Measurements from ENCODE around the gene PRKCH. TPM values are rescaled to one million over a fixed set of nuclear protein-coding genes. Genes with fewer than 3 reads are reported as not detected.
"Not testable (repeated sequence)": the region's sequence is repeated elsewhere in the genome, so short reads cannot be mapped to it uniquely, and the experiment has no call there.

Gene PRKCH
- total RNA-seq, 3 donors from 2014 or later = 109 to 141 (median 134) TPM

DNA sequence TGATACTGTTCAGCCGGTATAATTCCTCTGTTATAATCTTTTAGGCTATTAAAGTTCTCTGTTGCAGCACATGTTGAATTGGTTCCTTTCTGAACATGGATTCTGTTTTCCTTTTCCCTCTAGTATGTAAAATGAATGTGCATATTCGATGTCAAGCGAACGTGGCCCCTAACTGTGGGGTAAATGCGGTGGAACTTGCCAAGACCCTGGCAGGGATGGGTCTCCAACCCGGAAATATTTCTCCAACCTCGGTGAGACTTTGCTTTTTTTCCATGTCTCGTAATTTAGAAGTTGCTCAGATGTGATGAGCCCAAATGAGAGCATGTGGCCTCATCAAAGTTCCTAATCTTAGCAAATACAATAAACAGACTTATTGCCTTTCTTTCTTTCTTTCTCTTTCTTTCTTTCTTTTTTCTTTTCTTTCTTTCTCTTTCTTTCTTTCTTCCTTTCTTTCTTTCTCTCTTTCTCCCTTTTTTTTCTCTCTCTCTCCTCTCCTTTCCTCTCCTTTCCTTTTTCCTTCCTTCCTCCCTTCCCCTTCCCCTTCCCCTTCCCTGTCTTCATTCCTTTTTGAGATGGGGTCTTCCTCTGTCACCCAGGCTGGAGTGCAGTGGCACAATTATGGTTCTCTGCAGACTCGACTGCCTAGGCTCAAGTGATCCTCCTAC is 131.9 kb downstream of the PRKCH start:
- peaks cover 93% of the 10 kb centered on the region for H3K4me1 Mint-ChIP-seq (ENCODE audit: low read depth)
- H3K27me3 Mint-ChIP-seq (ENCODE audit: low read depth) = no peaks in the 10 kb centered on the region
- peak overlapping the region; percentile 61 for H3K4me3 Mint-ChIP-seq
- no peaks in the 10 kb centered on the region for H3K9me3 Mint-ChIP-seq
- peaks cover 66% of the 10 kb centered on the region for H3K36me3 Mint-ChIP-seq (ENCODE audit: insufficient read depth)
- DNase-seq (no peak), ATAC-seq (no peak)

DNA sequence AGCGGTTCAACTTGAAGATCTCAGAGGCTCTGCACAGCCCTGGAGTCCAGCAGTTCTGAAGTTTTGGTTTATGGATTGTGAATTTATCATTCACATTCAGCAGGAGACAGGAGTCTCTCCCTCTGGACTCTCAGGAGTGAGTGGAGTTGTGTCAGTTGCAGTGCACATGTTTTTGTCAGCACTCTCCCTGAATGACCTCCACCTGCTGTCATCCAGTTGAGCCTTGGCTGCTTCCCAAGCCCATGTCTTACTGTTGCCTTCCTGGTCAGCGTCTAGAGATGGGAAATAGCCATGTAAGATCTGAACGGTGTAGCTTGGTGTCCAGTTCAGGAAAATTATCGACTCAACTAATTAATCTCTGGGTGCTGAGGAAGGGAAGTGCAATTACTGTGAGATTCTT is 133.2 kb downstream of the PRKCH start:
- DNase-seq (no peak), ATAC-seq (no peak)
- H3K36me3 Mint-ChIP-seq (ENCODE audit: insufficient read depth) = peaks cover 69% of the 10 kb centered on the region
- H3K9me3 Mint-ChIP-seq = no peaks in the 10 kb centered on the region
- H3K4me3 Mint-ChIP-seq = no peak overlapping the region
- H3K4me1 Mint-ChIP-seq (ENCODE audit: low read depth) = peaks cover 89% of the 10 kb centered on the region
- H3K27me3 Mint-ChIP-seq (ENCODE audit: low read depth) = no peaks in the 10 kb centered on the region

DNA sequence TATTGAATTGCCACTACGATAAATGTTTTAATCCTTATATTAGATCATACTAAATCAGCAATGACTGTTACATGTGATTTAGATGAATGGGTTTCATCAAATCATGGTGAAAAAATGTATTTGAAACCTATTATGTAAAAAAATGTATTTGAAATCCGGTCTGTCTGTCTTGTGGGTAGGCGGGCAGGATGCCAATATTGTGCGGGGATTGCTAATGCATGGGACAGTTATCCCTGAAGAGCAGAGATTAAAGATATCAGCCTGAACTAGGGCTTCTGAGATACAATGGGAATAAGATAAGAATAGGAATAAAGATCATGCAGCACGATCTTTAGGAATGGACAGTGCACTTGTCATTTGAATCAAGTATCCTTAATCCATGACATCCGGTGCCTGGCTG is 134.0 kb downstream of the PRKCH start:
- no peak overlapping the region for H3K4me3 Mint-ChIP-seq
- H3K9me3 Mint-ChIP-seq = peaks cover 3% of the 10 kb centered on the region

DNA sequence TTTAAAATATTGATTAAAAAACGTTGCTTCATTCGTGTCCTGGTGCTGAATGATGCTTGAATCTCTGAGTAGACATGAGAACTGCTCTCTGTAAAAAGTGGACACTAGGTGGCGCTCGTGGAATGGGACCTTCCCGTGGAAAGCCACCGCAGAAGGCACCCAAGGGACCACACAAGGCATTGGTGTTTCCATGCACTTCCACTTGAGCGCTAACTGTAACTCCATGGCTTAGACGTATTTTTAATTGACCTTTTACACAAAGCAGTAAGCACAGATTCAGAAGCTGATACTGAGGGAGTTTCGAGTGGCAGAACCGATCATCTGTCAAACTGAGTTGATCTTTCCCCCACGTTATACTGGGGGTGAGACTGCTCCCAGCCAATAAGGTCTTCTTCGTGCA is 135.3 kb downstream of the PRKCH start:
- no peaks in the 10 kb centered on the region for H3K27me3 Mint-ChIP-seq (ENCODE audit: low read depth)
- peaks cover 59% of the 10 kb centered on the region for H3K36me3 Mint-ChIP-seq (ENCODE audit: insufficient read depth)
- peaks cover 82% of the 10 kb centered on the region for H3K4me1 Mint-ChIP-seq (ENCODE audit: low read depth)
- ATAC-seq (peak; percentile 48 to 60), DNase-seq (peak; percentile 87)
- H3K4me3 Mint-ChIP-seq = no peak overlapping the region
- H3K9me3 Mint-ChIP-seq = peaks cover 3% of the 10 kb centered on the region

More for the DNA sequence above, 134.0 kb downstream of the PRKCH start:
- H3K4me1 Mint-ChIP-seq (ENCODE audit: low read depth) = peaks cover 83% of the 10 kb centered on the region
- ATAC-seq (no peak), DNase-seq (no peak)
- H3K27me3 Mint-ChIP-seq (ENCODE audit: low read depth) = no peaks in the 10 kb centered on the region
- H3K36me3 Mint-ChIP-seq (ENCODE audit: insufficient read depth) = peaks cover 66% of the 10 kb centered on the region

DNA sequence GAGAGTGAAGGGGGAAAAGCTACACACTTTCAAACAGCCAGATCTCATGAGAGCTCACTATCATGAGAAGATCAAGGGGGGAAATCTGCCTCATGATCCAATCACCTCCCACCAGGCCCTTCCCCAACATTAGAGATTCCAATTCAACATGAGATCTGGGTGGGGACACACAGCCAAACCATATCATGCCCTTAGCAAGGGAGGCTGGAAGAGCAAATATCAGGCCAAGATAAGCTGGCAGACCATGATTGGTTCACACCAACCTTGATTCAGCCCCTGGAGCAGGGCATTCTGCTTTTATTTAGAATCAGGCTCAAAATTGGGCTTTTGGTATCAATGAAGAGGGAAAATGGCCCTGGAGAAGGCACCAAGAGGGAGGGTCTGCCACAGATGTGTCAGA is 137.4 kb downstream of the PRKCH start:
- peaks cover 3% of the 10 kb centered on the region for H3K9me3 Mint-ChIP-seq
- no peak for ATAC-seq
- no peaks in the 10 kb centered on the region for H3K27me3 Mint-ChIP-seq (ENCODE audit: low read depth)
- H3K4me3 Mint-ChIP-seq = no peak overlapping the region
- DNase-seq = no peak
- H3K4me1 Mint-ChIP-seq (ENCODE audit: low read depth) = peaks cover 78% of the 10 kb centered on the region
- peaks cover 63% of the 10 kb centered on the region for H3K36me3 Mint-ChIP-seq (ENCODE audit: insufficient read depth)

DNA sequence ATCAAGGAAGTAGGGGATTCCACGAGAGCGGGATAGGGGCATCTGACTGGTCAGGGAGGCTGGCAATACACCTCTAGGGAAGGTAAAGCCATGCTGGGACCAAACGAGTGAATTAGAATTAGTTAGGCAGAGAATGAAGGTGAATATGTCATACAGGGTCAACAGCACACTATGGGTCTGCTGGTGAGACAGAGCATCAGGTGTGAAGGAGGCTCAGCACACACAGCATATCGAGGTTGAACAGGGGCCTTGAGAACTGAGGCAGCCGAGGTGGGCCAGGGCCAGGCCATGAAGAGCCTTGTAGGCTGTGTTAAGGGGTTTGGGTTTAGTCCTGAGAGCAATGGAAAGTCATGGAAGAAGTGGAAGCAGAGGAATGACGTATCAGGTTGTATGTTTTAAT is 137.8 kb downstream of the PRKCH start:
- Mint-ChIP-seq H3K4me1 (ENCODE audit: low read depth) (peaks cover 76% of the 10 kb centered on the region), H3K36me3 (ENCODE audit: insufficient read depth) (peaks cover 67% of the 10 kb centered on the region), H3K9me3 (peaks cover 3% of the 10 kb centered on the region), H3K27me3 (ENCODE audit: low read depth) (no peaks in the 10 kb centered on the region), H3K4me3 (no peak overlapping the region)
- DNase-seq = no peak
- no peak for ATAC-seq

DNA sequence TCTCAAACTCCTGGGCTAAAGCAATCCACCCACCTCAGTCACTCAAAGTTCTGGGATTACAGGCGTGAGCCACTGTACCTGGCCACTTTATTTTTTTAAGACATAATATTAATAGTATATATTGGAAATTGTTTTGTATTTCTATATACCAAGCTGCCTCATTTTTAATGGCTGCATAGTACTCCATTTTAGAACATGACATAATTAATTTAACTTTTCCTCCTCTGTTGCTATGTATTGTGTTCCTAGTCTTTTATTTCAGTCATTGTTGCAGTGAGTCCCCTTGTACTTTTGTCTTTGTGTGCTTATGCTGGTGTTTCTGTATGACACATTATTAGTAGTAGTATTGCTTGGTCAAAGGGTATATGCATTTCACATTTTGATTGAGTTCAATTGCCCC is 138.7 kb downstream of the PRKCH start:
- DNase-seq (no peak), ATAC-seq (no peak)
- Mint-ChIP-seq H3K27me3 (ENCODE audit: low read depth) (no peaks in the 10 kb centered on the region), H3K36me3 (ENCODE audit: insufficient read depth) (peaks cover 69% of the 10 kb centered on the region), H3K4me1 (ENCODE audit: low read depth) (peaks cover 73% of the 10 kb centered on the region), H3K9me3 (peaks cover 3% of the 10 kb centered on the region), H3K4me3 (no peak overlapping the region)

DNA sequence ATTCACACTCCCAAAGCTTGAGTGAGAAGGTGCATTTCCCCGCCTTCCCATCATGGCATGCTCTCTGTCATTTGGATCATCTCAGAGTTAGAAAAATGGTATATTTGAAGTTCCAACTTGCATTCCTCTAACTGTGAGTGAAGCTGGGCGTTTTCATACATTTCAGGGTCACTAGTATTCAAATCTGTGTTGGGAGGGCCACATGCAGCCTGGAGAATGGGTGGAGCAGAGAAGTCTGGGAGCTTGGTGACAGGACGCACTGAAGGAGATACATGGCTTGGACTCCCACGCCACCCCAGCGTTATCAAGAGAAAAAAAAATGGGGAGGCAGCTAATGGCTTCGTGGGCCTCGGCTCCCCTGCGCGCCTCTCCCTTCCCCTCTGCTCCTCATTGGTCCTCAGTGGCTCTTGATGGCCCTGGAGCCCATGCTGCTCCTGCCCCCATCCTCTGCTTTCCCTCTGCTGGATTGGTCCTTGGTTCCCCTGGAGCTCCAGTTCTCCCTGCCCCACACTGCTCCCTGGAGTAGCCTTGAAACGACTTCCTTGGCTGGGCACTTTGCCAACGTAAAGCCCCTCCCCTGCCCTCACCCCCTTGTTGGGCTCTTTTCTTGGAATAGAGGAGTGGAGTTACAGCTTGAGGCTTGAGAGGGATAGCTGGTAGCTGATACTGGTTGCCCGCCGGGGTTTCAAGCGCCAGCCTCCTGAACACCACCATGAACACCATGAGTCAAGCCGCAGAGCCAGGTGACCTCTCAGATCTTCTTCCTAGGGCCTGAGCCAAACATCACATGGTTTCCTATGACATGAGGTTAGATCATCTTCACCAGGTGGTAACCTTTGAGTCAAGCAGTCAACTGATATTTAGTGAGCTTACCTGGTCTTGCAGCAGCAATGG is 139.6 kb downstream of the PRKCH start:
- H3K27me3 Mint-ChIP-seq (ENCODE audit: low read depth) = no peaks in the 10 kb centered on the region
- ATAC-seq (peak; percentile 79 to 81), DNase-seq (peak; percentile 47)
- peak overlapping the region; percentile 21 for H3K4me3 Mint-ChIP-seq
- peaks cover 3% of the 10 kb centered on the region for H3K9me3 Mint-ChIP-seq
- peaks cover 71% of the 10 kb centered on the region for H3K4me1 Mint-ChIP-seq (ENCODE audit: low read depth)
- H3K36me3 Mint-ChIP-seq (ENCODE audit: insufficient read depth) = peaks cover 69% of the 10 kb centered on the region

DNA sequence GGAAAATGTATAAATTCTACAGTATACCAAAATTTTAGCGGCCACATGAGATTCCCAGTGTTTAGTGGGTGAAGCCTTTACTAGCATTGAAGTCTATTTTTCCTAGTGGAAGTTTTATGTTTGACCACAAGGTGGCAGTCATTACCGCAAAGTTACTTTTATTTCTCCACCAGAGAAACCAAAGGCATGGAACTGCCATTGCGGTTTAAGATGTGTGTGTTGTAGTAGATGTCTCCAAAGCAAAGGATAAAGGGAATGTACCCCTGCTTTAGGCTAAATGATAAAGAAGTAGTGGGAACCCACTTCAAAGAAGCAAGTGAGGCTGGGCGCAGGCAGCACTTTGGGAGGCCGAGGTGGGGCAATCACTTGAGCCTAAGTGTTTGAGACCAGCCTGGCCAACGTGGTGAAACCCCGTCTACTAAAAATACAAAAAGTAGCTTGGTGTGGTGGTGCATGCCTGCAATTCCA is 140.5 kb downstream of the PRKCH start:
- Mint-ChIP-seq H3K36me3 (ENCODE audit: insufficient read depth) (peaks cover 69% of the 10 kb centered on the region), H3K4me3 (no peak overlapping the region), H3K4me1 (ENCODE audit: low read depth) (peaks cover 65% of the 10 kb centered on the region), H3K9me3 (peaks cover 3% of the 10 kb centered on the region), H3K27me3 (ENCODE audit: low read depth) (no peaks in the 10 kb centered on the region)
- DNase-seq (no peak), ATAC-seq (peak; percentile 49 to 51)

DNA sequence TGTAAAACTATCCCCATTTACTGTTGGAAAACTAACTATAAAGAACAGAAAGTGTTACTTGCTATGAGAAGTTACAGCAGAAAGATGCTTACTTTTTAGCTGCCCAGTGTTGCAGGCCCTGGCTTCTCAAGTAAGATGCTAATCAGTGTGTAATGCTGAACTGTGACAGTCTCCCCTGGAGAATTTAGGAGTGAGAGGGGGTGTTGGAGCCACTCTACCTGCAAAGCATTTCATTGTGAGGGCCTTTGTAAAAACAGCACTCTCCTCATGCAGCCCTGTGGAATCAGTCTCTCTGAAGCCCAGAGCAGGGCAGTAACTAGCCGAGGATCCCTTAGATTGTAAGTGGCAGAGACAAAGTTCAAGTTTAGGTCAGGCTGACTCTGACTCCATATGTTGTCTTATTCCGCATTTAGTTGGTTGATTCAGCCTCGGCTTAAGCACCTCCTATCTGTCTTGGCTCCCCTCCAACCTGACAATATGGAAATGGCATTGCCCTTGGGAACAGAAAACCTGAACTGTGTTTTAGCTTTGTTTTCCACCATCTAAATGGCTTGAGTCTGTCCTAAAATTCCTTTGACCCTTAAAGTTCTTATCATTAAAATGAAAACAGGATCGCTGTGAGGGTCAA is 141.3 kb downstream of the PRKCH start:
- DNase-seq (no peak), ATAC-seq (no peak)
- H3K27me3 Mint-ChIP-seq (ENCODE audit: low read depth) = no peaks in the 10 kb centered on the region
- peaks cover 3% of the 10 kb centered on the region for H3K9me3 Mint-ChIP-seq
- H3K36me3 Mint-ChIP-seq (ENCODE audit: insufficient read depth) = peaks cover 62% of the 10 kb centered on the region
- peaks cover 65% of the 10 kb centered on the region for H3K4me1 Mint-ChIP-seq (ENCODE audit: low read depth)
- no peak overlapping the region for H3K4me3 Mint-ChIP-seq

DNA sequence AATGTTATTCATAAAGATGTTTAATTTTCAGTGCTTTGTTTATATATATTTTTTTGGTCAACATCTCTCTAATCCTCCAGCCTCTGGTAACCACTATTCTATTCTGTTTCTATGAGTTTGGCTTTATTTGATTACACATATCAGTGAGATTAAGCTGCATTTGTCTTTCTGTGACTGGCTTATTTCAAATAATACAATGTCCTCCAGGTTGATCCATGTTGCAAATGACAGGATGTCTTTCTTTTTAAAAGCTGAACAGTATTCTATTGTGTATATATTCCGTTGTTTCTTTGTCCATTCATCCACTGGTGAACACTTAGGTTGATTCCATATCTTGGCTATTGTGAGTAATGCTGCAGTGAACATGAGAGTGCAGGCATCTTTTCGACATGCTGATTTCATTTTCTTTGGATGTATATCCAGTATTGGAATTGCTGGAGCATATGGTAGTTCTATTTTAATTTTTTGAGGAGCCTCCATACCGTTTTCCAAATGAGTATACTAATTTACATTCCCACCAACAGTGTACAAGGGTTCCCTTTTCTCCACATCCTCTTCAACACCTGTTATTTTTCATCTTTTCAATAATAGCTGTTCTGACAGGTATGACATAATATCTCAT is 142.4 kb downstream of the PRKCH start:
- DNase-seq (no peak), ATAC-seq (no peak)
- Mint-ChIP-seq H3K4me3 (no peak overlapping the region), H3K27me3 (ENCODE audit: low read depth) (no peaks in the 10 kb centered on the region), H3K36me3 (ENCODE audit: insufficient read depth) (peaks cover 56% of the 10 kb centered on the region), H3K4me1 (ENCODE audit: low read depth) (peaks cover 69% of the 10 kb centered on the region), H3K9me3 (peaks cover 3% of the 10 kb centered on the region)

DNA sequence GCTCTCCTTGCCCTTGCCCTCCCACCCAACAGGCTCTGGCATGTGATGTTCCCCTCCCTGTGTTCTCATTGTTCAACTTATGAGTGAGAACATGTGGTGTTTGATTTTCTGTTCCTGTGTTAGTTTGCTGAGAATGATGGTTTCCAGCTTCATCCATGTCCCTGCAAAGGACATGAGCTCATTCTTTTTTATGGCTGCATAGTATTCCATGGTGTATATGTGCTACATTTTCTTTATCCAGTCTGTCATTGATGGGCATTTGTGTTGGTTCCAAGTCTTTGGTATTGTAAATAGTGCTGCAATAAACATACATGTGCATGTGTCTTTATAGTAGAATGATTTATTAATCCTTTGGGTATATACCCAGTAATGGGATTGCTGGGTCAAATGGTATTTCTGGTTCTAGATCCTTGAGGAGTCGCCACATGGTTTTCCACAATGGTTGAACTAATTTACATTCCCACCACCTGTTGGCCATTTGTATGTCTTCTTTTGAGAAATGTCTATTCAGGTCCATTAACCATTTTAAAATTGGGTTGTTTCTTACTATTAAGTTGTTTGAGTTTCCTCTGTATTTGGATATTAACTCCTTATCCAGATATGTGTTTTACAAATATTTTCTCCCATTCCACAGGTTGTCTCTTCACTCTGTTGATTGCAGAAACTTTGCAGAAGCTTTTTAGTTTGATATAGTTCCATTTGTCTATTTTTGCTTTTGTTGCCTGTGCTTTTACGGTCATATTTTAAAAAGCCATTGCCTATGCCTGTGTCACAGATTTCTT is 143.4 kb downstream of the PRKCH start:
- H3K27me3 Mint-ChIP-seq (ENCODE audit: low read depth); ATAC-seq; H3K9me3 Mint-ChIP-seq; DNase-seq; H3K4me3 Mint-ChIP-seq: not testable (repeated sequence)
- Mint-ChIP-seq H3K36me3 (ENCODE audit: insufficient read depth) (peaks cover 49% of the 10 kb centered on the region), H3K4me1 (ENCODE audit: low read depth) (peaks cover 74% of the 10 kb centered on the region)

DNA sequence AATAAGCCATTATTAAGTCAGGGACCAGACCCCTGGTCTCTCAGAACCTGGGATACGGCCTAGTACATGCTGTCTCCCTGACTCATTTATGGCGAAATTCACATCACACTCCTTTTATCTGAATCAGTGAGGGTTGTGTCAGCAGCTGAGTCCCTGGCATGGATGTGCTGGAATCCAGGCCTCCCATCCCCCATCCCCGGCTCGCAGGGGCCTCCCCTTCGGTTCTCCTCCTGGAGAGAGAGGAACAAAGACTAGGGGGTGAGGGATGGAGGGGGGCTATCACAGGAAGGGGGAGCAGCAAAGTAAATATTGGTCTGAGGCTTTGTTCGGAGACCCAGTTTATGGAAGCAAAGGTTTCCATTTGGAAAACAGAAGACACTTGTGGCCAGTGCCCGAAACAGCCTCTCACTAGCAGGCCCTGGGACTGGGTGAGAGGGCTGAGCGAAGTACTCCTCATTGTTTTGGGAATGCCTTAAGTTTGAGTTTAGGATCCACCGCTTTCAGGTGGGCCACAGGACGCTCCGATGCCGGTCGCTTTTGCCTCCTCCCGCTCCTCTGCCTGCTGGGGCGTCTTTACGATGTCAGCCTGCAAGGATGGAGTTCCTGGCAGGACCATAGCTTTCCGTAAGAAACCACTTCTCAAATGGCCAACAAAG is 145.0 kb downstream of the PRKCH start:
- no peaks in the 10 kb centered on the region for H3K9me3 Mint-ChIP-seq
- H3K36me3 Mint-ChIP-seq (ENCODE audit: insufficient read depth) = peaks cover 53% of the 10 kb centered on the region
- no peak for ATAC-seq
- H3K27me3 Mint-ChIP-seq (ENCODE audit: low read depth) = no peaks in the 10 kb centered on the region
- H3K4me3 Mint-ChIP-seq = no peak overlapping the region
- DNase-seq = no peak
- peaks cover 79% of the 10 kb centered on the region for H3K4me1 Mint-ChIP-seq (ENCODE audit: low read depth)
